Measurements from ENCODE around the gene RARS1. TPM values are rescaled to one million over a fixed set of nuclear protein-coding genes. Genes with fewer than 3 reads are reported as not detected.

RARS1 gene
- polyA plus RNA-seq, 2 of the 4 experiments (the other 2 are of a cell fraction): 107 to 142 TPM

DNA sequence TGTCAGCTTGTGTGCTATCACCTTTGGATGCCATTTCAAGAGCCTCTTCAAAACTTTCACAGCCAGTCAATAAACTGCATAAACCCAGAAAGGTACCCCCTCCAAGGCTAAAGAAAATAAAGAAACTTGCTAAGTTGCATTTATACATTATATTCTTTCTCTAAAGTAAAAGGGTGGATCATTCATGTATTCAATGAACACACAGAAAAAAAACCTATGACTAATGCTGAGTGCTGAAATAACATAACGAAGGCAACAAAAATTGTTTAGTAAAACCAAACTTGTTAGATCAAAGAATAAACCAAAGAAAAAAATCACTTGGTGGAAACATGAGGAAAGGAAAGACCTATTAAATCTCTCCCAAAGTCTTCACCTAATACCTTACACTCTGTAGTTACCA, 77.7 kb downstream of the RARS1 start:
- WGBS (ENCODE audit: missing lambda C conversion rate): 91% methylated on average over 1 of the region's 1 CpG
- Histone ChIP-seq H3K4me2 (no peak overlapping the region), H3K4me1 (peaks cover 26% of the 10 kb centered on the region), H3K9me3 (no peaks in the 10 kb centered on the region), H3K27ac (no peak overlapping the region), H3K4me3 (no peak overlapping the region)
- no peak for ATAC-seq
- ChIA-PET POLR2A (no interaction called here), CTCF (no interaction called here)
- no peak for DNase-seq (ENCODE audit: low read depth in 1 of 2, low spot score in 1 of 2)
- FAIRE-seq: no peak
- TF ChIP-seq RNF2 (IDR thresholded peaks at IDR 0.05; ENCODE audit: borderline replicate concordance, low read depth) (no peak), POLR2AphosphoS2 (conservative IDR thresholded peaks at IDR 0.05; ENCODE audit: low read length) (no peak), EHF (CRISPR knock-in tag; IDR thresholded peaks at IDR 0.05) (no peak), HOXB13 (CRISPR knock-in tag; IDR thresholded peaks at IDR 0.05; ENCODE audit: low read depth) (no peak), NPAS2 (CRISPR knock-in tag; IDR thresholded peaks at IDR 0.05; ENCODE audit: borderline replicate concordance) (no peak), RFX5 (IDR thresholded peaks at IDR 0.05) (no peak), EHMT2 (IDR thresholded peaks at IDR 0.05; ENCODE audit: low read depth) (no peak)

DNA sequence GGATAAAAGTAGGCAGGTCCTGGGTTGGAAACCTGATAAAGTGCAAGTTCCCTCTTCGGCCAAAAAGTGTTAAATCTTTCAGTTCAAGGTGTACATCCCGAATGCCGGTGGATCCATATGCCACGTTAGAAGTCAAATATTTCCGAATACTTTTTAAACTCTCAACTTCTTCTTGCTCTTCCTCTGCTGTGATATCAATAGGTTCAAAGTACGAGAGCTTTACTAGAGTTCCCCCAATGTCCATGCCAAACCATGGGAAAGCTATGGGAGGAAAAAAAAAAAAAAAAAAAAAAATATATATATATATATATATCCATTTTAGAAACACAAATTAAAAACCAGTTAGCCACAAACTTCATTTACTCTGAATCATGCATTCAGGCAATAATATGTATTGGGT, 82.5 kb downstream of the RARS1 start:
- no peak for FAIRE-seq
- WGBS (ENCODE audit: missing lambda C conversion rate): 94% methylated on average over 6 of the region's 6 CpGs

More for the DNA sequence above, 82.5 kb downstream of the RARS1 start:
- no peak overlapping the region for H3K27ac ChIP-seq
- ChIA-PET POLR2A (no interaction called here), CTCF (no interaction called here)
- H3K4me3 ChIP-seq: no peak overlapping the region
- no peak for DNase-seq (ENCODE audit: low read depth in 1 of 2, low spot score in 1 of 2)
- TF ChIP-seq KDM5A (IDR thresholded peaks at IDR 0.05) (no peak), TP53 (CRISPR knock-in tag; IDR thresholded peaks at IDR 0.05) (no peak), CBX2 (IDR thresholded peaks at IDR 0.05; ENCODE audit: borderline replicate concordance, low read depth) (no peak), BCL3 (IDR thresholded peaks at IDR 0.05) (no peak), NFE2L2 (conservative IDR thresholded peaks at IDR 0.05; ENCODE audit: low read length) (no peak), JUN (IDR thresholded peaks at IDR 0.05) (no peak), POLR2AphosphoS2 (conservative IDR thresholded peaks at IDR 0.05; ENCODE audit: low read length) (no peak), REST (IDR thresholded peaks at IDR 0.05) (no peak), RCOR1 (IDR thresholded peaks at IDR 0.05; ENCODE audit: low read depth, low read length) (no peak), HOXA7 (CRISPR knock-in tag; IDR thresholded peaks at IDR 0.05) (no peak), CHD4 (IDR thresholded peaks at IDR 0.05; ENCODE audit: borderline replicate concordance) (no peak), ESRRA (IDR thresholded peaks at IDR 0.05; ENCODE audit: borderline replicate concordance, low read length) (no peak), HES2 (IDR thresholded peaks at IDR 0.05) (no peak), TFCP2L1 (CRISPR knock-in tag; IDR thresholded peaks at IDR 0.05) (no peak), ZSCAN20 (CRISPR knock-in tag; IDR thresholded peaks at IDR 0.05) (no peak)
- TF ChIP-seq, protein P1, sequence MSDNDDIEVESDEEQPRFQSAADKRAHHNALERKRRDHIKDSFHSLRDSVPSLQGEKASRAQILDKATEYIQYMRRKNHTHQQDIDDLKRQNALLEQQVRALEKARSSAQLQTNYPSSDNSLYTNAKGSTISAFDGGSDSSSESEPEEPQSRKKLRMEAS (IDR thresholded peaks at IDR 0.05): no peak
- TF ChIP-seq, protein P2, sequence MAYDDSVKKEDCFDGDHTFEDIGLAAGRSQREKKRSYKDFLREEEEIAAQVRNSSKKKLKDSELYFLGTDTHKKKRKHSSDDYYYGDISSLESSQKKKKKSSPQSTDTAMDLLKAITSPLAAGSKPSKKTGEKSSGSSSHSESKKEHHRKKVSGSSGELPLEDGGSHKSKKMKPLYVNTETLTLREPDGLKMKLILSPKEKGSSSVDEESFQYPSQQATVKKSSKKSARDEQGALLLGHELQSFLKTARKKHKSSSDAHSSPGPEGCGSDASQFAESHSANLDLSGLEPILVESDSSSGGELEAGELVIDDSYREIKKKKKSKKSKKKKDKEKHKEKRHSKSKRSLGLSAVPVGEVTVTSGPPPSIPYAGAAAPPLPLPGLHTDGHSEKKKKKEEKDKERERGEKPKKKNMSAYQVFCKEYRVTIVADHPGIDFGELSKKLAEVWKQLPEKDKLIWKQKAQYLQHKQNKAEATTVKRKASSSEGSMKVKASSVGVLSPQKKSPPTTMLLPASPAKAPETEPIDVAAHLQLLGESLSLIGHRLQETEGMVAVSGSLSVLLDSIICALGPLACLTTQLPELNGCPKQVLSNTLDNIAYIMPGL (CRISPR knock-in tag; IDR thresholded peaks at IDR 0.05; ENCODE audit: borderline replicate concordance): no peak
- TF ChIP-seq, protein P3, sequence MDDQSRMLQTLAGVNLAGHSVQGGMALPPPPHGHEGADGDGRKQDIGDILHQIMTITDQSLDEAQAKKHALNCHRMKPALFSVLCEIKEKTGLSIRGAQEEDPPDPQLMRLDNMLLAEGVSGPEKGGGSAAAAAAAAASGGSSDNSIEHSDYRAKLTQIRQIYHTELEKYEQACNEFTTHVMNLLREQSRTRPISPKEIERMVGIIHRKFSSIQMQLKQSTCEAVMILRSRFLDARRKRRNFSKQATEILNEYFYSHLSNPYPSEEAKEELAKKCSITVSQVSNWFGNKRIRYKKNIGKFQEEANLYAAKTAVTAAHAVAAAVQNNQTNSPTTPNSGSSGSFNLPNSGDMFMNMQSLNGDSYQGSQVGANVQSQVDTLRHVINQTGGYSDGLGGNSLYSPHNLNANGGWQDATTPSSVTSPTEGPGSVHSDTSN (IDR thresholded peaks at IDR 0.05): no peak
- no peak overlapping the region for H3K4me2 ChIP-seq
- H3K4me1 ChIP-seq: peaks cover under 1% of the 10 kb centered on the region; the same call in 1 of the 3 replicates
- no peak for ATAC-seq
- no peaks in the 10 kb centered on the region for H3K9me3 ChIP-seq
